HG02759 (cell line): ENCODE measurements around the gene FAM216B.
"Not testable (repeated sequence)": the region's sequence is repeated elsewhere in the genome, so short reads cannot be mapped to it uniquely, and the experiment has no call there.

ENCODE experiments used
- ATAC-seq: cut with Tn5 transposase; IDR thresholded peaks from one replicate; pipeline ENCODE4 v1.9.1; 2021; ENCODE audit warnings: mild to moderate bottlenecking, moderate library complexity; ENCODE audit not compliant: unreplicated experiment

FAM216B gene

GRCh38 chr13:42781352-42781751 lies at the start of gene FAM216B:
Gene FAM216B, plus strand, starts transcription at chr13:42781584. Its CDS starts 2,484 bp downstream, at chr13:42784068.
- no peak for ATAC-seq

DNA sequence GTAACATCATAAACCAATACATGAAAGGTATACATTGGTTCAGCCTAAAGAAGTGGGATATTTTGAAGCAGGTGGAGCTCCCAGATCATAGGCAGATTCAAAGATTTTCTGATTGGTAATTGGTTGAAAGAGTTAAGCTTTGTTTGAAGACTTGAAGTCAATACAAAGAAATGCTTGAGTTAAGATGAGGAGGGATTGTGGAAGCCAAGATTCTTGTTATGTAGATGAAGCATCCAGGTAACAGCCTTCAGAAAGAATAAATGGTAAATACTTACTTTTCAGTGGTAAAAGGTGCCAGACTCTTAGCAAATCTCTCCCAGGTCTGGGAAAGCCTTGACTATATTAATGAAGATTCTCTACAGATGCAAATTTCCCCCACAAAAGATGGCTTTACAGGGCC lies 49.3 kb upstream of the FAM216B start:
- ATAC-seq: no peak

GRCh38 chr13:42733046-42733445 lies 48.3 kb upstream of the FAM216B start:
- no peak for ATAC-seq

DNA sequence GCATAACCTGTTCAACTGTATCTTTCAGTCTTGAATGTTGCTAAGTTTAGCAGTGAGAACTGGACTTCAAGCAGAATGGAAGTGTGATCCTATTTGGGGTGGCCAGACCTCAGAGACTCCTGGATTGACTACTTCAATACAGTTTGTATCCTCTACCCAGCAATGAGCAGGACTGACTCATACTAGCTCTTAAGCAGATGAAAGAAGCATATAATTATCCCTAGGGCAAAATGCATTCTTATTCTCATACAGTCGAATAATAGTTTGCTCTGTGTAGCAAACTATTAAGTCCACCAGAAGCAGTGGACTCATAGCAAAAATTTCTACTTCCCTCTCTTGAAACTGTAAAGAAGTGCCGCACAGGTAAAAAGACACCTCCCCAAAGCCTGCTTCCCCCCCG lies 46.4 kb upstream of the FAM216B start:
- ATAC-seq: no peak

DNA sequence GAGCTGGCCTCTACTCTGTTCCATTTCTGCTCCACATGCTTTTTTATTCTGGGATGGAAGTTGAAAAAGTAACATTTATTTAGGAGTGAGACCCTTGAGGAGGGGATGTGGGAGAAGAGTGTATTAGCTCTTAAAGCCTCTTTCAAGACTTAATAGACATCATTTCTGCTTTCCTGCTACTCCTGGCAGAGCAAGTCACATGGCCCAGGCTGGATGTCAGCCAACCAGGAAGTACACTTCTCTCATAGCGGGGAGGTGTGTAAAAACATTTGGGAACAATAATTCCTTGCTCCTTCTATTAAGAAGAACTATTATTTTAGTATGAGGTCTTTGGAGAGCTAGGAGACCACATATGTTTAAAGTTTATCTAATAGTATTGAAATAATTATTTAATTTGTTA lies 40.6 kb upstream of the FAM216B start:
- no peak for ATAC-seq

GRCh38 chr13:42741914-42742313 lies 39.5 kb upstream of the FAM216B start:
- no peak for ATAC-seq

GRCh38 chr13:42745655-42746054 lies 35.7 kb upstream of the FAM216B start:
- no peak for ATAC-seq

DNA sequence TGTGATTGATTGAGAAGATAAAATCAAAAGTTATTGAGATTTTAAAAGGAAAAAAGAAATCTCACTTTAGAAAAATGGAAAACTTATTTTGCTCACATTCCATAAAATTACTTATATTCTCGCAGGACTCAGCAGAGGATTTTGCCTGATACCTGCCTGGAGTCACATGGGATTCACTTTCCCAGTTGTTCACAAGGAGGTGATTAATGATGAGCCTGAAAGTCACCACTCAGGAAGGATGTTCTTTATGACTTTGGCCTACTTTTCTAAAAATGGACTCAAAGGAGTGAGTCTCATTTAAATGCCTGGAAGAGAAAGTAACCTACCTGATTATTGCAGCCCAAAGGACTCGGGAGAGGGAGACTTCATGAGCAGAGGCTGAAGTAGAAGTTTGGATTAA lies 34.5 kb upstream of the FAM216B start:
- ATAC-seq: no peak

DNA sequence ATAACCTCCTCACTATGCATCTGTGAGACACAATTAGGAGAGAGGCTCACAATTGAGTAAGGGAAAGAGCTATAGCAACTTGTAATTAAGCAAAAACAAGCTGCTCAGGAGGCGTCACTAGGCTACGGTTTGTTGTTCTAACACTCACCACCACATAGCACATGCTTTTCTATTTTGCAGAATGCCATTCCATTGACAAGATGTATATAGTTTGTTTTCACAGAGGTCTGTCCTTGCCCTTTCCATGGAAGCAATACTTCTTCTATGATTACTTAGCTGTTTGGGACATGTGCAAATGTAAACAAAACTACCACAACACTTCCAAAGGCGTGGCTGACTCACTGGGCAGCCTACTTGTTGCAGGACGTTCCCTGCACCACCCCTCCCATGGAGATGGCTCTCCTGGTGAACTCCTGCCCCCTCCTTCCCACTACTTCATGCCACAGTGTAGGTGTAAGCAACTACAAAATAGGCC lies 33.9 kb upstream of the FAM216B start:
- ATAC-seq: no peak

GRCh38 chr13:42750794-42751193 lies 30.6 kb upstream of the FAM216B start:
- ATAC-seq: no peak

DNA sequence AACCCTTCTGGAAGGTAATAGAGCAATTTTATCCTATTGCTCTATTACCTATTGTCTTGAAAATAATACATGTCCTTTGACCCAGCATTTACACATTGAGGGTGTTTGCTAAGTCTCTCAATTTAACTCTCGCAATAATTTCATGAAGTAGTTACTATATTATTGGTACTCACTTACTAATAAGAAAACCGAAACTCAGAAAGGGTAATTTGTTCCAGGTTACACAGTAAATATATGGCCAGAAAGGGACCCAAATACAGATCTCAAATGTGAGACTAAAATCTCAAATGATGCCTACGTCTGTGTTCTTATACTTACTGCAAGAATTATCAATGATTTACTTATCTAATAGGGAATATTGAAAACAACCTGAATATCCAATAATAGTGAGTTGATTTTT lies 29.7 kb upstream of the FAM216B start:
- peak; percentile 68 for ATAC-seq

DNA sequence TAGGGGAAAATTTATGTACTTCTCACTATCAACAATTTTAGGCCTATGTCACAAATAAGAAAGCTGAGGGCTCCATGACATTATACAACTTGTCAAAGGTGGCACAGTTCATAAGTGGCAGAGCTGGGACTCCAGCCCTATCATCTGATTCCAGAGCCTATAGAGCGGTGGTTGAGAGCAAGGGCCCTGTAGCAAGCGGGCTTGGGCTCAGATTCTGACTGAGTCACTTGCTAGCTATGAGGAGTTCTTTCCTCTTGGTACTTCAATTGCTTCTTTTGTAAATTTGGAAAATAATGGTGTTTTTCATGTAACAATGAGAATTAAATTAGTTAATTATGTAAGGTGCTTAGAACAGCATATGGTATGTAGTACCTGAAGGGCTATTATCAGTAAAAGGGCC lies 28.7 kb upstream of the FAM216B start:
- no peak for ATAC-seq

DNA sequence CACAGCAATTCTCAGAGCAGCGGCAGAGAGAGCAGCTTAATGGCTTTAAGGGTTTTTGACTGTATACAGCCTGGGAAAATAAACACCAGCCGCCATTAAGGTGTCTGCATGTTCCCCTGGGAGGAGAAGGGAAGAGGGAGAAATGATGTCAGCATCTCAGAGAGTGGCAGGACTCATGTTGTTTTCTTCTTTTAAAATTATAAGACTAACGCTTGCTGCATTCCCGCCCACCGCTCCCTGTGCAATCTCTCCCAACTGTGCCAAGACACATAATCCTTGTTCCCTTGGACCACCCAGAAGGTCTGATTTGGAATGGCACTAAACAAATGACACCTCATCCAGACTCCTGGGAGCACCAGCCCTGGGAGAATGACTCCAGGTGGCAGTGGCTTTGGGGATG lies 27.7 kb upstream of the FAM216B start:
- no peak for ATAC-seq

- ATAC-seq: no peak
Observed at GRCh38 chr13:42754801-42755510, 26.4 kb upstream of the FAM216B start.

GRCh38 chr13:42757678-42758420 lies 23.5 kb upstream of the FAM216B start:
- ATAC-seq: no peak

DNA sequence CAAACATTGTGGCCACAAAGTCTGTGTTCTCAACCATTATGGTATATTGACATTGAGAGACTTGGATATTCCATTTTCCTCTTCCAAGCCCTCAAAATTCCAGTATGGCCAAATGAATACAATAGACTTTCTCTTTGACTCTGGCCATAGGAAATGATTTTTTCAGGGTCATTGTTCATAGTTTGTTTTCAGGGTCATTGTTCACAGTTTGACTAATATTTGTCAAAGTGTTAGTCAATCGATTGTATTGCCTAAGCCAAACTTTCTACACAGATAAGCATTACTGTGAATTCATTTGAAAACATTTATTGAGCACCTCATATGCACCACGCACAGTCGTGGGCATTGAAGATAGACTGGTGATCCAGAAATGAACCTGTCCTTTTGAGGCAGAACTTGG lies 22.9 kb upstream of the FAM216B start:
- ATAC-seq: no peak

- ATAC-seq: no peak
Observed at GRCh38 chr13:42760951-42761350, 20.4 kb upstream of the FAM216B start.

- ATAC-seq: no peak
Observed at GRCh38 chr13:42762251-42762650, 19.1 kb upstream of the FAM216B start.

GRCh38 chr13:42762917-42763316 lies 18.5 kb upstream of the FAM216B start:
- ATAC-seq: no peak

- ATAC-seq: no peak
Observed at GRCh38 chr13:42766016-42766415, 15.4 kb upstream of the FAM216B start.

- no peak for ATAC-seq
Observed at GRCh38 chr13:42769650-42770049, 11.7 kb upstream of the FAM216B start.

DNA sequence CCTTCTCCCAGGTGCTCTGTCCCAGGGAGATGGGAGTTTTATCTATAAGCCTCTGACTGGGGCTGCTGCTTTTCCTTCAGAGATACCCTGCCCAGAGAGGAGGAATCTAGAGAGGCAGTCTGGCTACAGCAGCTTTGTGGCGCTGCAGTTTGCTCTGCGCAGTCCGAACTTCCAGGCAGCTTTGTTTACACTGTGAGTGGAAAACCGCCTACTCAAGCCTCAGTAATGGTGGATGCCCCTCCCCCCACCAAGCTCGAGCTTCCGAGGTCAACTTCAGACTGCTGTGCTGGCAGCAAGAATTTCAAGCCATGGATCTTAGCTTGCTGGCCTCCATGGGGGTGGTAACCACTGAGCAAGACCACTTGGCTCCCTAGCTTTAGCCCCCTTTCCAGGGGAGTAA lies 4.8 kb upstream of the FAM216B start:
- not testable (repeated sequence) for ATAC-seq
